Stimulated activated effector memory CD8-positive, alpha-beta T cell treated with anti-CD3 and anti-CD28 coated beads, Interleukin-12 subunit alpha, Interleukin-12 subunit beta, amount 100 ng/mL, for 72 hours (primary cell): Measurements from ENCODE around the gene PDE3B.
A peak's percentile ranks its signal among the peaks of the same experiment; 100 is the strongest.
"Not testable (repeated sequence)": the region's sequence is repeated elsewhere in the genome, so short reads cannot be mapped to it uniquely, and the experiment has no call there.

ENCODE experiments used
- ATAC-seq: fragments of 150-1000 bp; cut with Tn5 transposase; 2 replicates; pipeline ENCODE4 v1.10.0; 2021
- DNase-seq, 2 donors: peaks; one replicate each; pipeline ENCODE4 v3.0.0; 2021 to 2022; ENCODE audit warnings: low spot score in 2 of 2
- H3K27ac Mint-ChIP-seq: one replicate; pipeline ENCODE4 v1.8.0; 2022; ENCODE audit warnings: mild to moderate bottlenecking, mixed read lengths
- H3K36me3 Mint-ChIP-seq: one replicate; pipeline ENCODE4 v1.8.0; 2022; ENCODE audit warnings: mild to moderate bottlenecking, mixed read lengths
- H3K4me1 Mint-ChIP-seq: one replicate; pipeline ENCODE4 v1.8.0; 2022; ENCODE audit warnings: mixed read lengths
- H3K4me3 Mint-ChIP-seq: one replicate; pipeline ENCODE4 v1.8.0; 2022; ENCODE audit warnings: mild to moderate bottlenecking, mixed read lengths
- H3K9me3 Mint-ChIP-seq: one replicate; pipeline ENCODE4 v1.8.0; 2022; ENCODE audit warnings: mixed read lengths

PDE3B gene

DNA sequence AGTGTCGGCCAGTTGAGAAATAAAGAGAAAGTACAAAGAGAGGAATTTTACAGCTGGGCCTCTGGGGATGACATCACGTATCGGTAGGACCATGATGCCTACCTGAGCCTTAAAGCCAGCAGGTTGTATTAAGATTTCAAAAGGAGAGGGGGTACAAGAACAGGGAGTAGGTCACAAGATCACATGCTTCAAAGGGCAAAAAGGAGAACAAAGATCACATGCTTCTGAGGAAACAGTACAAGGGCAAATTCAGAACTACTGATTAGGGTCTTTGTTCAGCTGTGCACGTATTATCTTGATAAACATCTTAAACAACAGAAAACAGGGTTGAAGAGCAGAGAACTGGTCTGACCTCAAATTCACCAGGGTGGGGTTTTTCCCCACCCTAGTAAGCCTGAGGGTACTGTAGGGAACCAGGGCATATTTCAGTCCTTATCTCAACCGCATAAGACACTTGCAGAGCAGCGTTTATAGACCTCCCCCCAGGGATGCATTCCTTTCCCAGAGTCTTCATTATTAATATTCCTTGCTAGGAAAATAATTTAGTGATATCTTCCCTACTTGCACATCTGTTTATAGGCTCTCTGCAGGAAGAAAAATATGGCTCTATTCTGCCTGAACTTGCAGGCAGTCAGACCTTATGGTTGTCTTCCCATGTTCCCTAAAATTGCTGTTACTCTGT, 40.8 kb downstream of the PDE3B start:
- H3K9me3 Mint-ChIP-seq, H3K27ac Mint-ChIP-seq, H3K4me3 Mint-ChIP-seq, H3K36me3 Mint-ChIP-seq, DNase-seq, ATAC-seq: not testable (repeated sequence)
- H3K4me1 Mint-ChIP-seq: peaks cover 31% of the 10 kb centered on the region

DNA sequence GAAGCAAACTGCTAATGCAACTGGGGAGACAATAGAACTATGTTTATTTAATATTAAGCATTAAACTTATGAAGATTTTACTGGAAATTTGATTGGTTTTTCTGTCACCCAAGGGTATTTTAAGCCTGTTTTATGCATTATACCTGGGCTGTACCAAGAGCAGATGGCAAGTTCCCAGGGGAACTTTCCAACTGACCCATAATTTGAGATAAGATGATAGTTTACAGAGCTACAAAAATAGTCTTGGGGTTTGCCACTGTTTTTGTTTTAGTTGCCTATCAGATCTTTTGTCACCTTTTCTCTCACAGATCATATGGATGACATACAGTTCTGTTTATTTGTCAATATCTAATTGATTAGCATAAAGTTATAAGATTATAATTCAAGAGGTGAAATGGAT, 43.9 kb downstream of the PDE3B start:
- H3K4me1 Mint-ChIP-seq: peaks cover 34% of the 10 kb centered on the region

DNA sequence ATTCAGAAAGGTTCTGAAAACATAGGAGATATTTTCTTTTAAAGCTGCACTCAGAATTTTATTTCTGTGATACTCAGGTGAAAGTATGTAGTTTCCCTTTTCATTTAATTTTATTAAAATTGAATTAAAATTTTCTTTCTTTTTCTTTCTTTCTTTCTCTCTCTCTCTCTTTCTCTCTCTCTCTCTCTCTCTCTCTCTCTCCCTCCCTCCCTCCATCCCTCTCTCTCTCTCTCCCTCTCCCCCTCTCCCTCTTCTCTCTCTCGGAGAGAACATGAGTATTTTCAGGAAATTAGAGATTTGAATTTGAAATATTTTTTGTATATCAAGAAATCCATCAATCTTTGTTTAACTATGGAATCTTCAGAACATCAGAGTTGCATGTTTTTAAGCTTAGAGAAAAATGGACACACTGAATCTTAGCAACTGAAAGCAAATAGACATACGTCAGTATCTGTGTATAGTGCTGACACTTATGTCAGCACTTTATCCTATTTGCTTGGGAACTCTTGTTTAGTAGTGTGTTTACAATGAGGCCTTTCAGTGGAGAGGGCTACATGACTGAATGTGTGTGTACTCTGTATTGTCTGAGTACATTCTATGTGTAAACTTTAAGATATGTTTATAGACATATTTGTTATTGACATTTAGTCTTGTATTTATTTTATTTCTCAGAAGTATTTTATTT, 44.5 kb downstream of the PDE3B start:
- Mint-ChIP-seq H3K36me3 (no peaks in the 10 kb centered on the region), H3K9me3 (no peaks in the 10 kb centered on the region), H3K27ac (peak overlapping the region; percentile 77), H3K4me1 (peaks cover 34% of the 10 kb centered on the region), H3K4me3 (no peak overlapping the region)
- DNase-seq: no peak
- ATAC-seq: no peak

More for the DNA sequence above, 43.9 kb downstream of the PDE3B start:
- ATAC-seq (no peak), DNase-seq (no peak)
- Mint-ChIP-seq H3K4me3 (no peak overlapping the region), H3K9me3 (no peaks in the 10 kb centered on the region), H3K36me3 (no peaks in the 10 kb centered on the region), H3K27ac (no peak overlapping the region)

DNA sequence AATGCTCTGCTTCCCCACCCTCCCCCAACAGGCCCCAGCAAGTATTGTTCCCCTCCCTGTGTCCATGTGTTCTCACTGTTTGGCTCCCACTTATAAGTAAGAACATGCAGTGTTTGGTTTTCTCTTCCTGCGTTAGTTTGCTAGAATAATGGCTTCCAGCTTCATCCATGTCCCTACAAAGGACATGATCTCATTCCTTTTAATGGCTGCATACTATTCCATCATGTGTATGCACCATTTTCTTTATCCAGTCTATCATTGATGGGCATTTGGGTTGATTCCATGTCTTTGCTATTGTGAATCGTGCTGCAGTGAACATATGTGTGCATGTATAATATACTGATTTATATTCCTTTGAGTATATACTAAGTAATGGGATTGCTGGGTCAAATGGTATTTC, 52.1 kb downstream of the PDE3B start:
- ATAC-seq, H3K36me3 Mint-ChIP-seq, H3K27ac Mint-ChIP-seq, DNase-seq, H3K4me3 Mint-ChIP-seq: not testable (repeated sequence)
- Mint-ChIP-seq H3K4me1 (peaks cover 27% of the 10 kb centered on the region), H3K9me3 (peaks cover 13% of the 10 kb centered on the region)

DNA sequence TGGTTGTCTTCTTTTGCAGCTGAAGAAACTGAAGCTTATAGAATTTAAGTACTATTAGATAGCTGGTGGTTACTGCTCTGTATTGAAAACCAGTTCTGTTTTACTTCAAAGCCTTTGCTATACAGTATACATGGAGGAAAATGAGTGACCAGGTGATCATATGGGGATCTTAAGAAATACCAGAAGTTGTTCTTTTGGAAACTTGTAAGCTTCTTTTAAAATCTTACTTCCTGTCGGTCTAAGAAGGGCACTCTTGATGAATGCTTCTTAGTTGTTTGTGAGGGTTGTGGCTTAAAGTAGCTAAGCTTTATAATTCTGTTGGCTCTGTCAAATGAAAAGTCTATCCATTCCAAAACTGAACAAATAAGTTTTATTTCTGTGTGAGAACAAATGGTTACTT, 55.2 kb downstream of the PDE3B start:
- Mint-ChIP-seq H3K27ac (no peak overlapping the region), H3K9me3 (peaks cover 18% of the 10 kb centered on the region), H3K4me3 (no peak overlapping the region), H3K4me1 (peaks cover 32% of the 10 kb centered on the region), H3K36me3 (peaks cover 6% of the 10 kb centered on the region)
- DNase-seq: no peak
- ATAC-seq: no peak

DNA sequence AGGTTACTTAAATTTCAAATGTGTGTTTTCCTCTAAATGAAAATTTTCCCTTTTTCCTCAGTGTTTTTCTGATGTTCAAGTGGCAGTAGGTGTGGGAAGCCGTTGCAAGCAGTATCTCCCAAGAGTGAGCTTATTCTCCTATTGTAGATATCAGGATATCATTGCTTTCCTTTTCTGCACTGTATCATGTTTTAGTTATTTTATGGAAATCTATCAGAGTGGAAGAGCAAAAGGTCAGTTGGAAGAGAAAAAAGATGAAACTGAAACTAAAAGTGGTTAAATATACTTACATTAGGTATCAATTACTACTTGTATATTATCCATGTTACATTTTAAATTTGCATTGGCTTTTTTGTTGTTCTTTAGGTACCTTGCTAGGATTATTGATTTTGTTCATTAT, 57.0 kb downstream of the PDE3B start:
- H3K4me3 Mint-ChIP-seq: peak overlapping the region; percentile 9
- peaks cover 6% of the 10 kb centered on the region for H3K36me3 Mint-ChIP-seq
- no peak overlapping the region for H3K27ac Mint-ChIP-seq
- H3K4me1 Mint-ChIP-seq: peaks cover 32% of the 10 kb centered on the region
- ATAC-seq: no peak
- peaks cover 22% of the 10 kb centered on the region for H3K9me3 Mint-ChIP-seq
- no peak for DNase-seq

DNA sequence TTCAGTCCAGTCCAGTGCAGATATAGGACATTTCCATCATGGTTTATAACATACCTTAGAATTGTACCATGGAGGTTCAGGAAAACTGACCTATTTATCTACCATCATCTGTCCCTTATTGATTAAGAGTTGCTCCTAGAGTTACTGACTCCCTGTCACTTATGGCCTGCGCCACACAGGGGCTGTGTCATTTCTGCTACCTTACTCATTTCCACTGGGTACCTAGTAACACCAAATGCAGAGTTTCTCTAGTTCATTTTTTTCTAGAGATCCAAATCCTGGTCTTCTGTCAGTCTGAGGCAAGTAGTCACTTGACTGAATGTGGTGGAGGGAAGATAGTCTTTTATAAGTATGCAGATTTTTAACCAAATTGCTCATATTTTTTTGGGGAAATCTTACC, 59.2 kb downstream of the PDE3B start:
- ATAC-seq (peak; percentile 73), DNase-seq (no peak)
- Mint-ChIP-seq H3K27ac (no peak overlapping the region), H3K4me3 (no peak overlapping the region), H3K4me1 (peaks cover 26% of the 10 kb centered on the region), H3K36me3 (peaks cover 6% of the 10 kb centered on the region), H3K9me3 (peaks cover 20% of the 10 kb centered on the region)

DNA sequence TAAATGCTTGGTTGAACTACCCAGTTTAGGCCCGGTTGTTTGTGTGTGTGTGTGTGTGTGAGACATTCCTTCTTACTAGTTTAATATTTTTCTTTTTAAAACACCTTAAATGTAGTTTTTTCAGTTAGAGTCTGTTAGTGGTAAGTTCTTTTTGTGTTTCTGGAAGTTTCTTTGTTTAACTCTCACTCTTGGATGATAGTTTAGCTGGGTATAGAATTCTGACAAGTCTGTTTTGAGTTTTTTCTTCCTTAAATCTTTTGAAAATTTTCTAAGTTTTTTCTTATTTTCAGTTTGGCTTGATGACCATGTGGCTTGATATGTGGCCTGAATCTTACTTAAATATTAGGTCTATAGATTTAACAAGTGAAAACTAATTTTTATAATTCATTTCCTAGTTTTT, 60.1 kb downstream of the PDE3B start:
- peaks cover 20% of the 10 kb centered on the region for H3K9me3 Mint-ChIP-seq
- no peak overlapping the region for H3K4me3 Mint-ChIP-seq

DNA sequence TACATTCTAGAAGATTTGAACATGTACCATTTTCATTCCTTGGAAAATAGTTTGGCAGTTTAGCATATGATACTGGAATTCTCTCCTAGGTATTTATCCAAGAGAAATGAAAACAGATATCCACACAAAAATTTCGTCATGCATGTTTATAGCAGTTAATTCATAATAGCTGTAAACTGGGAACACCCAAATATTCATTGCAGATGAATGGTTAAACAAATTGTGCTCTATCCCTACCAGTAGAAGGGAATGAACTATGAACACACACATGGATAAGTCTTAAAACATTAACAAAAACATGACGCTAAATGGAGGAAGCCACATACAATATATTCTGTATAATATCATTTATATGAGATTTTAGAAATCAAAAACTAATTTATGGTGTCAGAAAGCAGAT, 61.5 kb downstream of the PDE3B start:
- ATAC-seq: no peak
- DNase-seq: no peak
- H3K36me3 Mint-ChIP-seq: peaks cover 6% of the 10 kb centered on the region

More for the DNA sequence above, 60.1 kb downstream of the PDE3B start:
- Mint-ChIP-seq H3K36me3 (peaks cover 6% of the 10 kb centered on the region), H3K27ac (no peak overlapping the region), H3K4me1 (peaks cover 25% of the 10 kb centered on the region)
- ATAC-seq: no peak
- no peak for DNase-seq

DNA sequence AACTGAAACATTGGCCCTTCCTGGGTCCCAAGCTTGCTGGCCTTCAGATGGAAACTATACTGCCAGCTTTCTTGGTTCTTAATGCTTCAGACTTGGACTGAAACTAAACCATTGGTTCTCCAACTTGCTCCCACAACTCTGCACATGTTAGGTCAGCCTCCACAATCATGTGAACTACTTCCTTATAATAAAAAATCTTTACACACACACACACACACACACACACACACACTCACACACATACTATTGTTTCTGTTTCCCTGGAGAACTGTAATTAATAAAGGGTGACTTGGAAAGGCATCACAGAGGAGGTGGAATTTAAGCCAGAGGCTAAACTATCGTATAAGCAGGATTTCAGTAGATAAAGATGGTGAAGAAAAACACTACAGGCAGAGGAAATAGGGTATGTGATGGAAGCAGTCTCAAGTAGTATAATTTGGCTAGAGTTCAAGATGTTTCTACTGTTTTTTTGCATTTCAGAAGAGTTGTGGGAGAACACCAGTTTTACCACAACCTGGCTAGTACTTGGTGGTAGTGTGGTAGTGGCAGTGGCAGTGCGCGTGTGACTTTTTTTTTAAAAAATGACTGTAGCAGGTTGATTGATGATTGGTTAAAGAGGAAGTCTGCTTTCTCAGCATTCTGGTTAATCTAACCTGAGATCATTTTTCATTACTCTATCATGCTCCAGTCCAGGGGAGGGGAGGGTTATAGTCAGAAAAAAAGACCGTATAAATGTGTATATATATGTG, 70.1 kb downstream of the PDE3B start:
- peak overlapping the region; percentile 5 for H3K4me3 Mint-ChIP-seq
- H3K36me3 Mint-ChIP-seq: peaks cover 6% of the 10 kb centered on the region
- DNase-seq (no peak), ATAC-seq (peak; percentile 89)
- H3K4me1 Mint-ChIP-seq: peaks cover 30% of the 10 kb centered on the region
- peak overlapping the region; percentile 69 for H3K27ac Mint-ChIP-seq
- no peaks in the 10 kb centered on the region for H3K9me3 Mint-ChIP-seq

More for the DNA sequence above, 61.5 kb downstream of the PDE3B start:
- peaks cover 32% of the 10 kb centered on the region for H3K4me1 Mint-ChIP-seq
- H3K27ac Mint-ChIP-seq: no peak overlapping the region
- no peak overlapping the region for H3K4me3 Mint-ChIP-seq
- peaks cover 20% of the 10 kb centered on the region for H3K9me3 Mint-ChIP-seq

DNA sequence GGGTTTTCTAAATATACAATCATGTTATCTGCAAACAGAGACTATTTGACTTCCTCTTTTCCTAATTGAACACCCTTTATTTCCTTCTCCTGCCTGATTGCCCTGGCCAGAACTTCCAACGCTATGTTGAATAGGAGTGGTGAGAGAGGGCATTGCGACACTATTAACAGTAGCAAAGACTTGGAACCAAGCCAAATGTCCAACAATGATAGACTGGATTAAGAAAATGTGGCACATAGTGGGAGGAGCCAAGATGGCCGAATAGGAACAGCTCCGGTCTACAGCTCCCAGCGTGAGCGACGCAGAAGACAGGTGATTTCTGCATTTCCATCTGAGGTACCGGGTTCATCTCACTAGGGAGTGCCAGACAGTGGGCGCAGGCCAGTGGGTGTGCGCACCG, 72.1 kb downstream of the PDE3B start:
- not testable (repeated sequence) for ATAC-seq, H3K4me3 Mint-ChIP-seq, DNase-seq, H3K36me3 Mint-ChIP-seq, H3K9me3 Mint-ChIP-seq, H3K27ac Mint-ChIP-seq
- peaks cover 15% of the 10 kb centered on the region for H3K4me1 Mint-ChIP-seq

DNA sequence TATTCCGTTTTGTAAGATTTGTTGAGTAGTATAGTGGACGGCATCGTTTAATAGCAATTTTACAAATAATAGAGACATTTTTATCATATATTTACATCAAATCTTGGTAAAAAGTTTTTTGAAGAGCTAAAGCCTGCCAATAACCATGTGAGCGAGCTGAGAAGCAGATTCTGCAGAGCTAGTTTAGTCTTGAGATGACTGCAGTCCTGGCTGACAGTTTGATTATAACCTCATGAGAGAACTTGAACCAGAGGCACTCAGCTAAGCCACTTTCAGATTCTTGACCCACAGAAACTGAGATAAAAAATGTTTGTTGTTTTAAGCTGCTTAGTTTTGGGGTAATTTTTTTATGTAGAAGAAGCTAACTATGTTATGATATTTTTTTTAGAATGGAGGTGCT, 78.9 kb downstream of the PDE3B start:
- Mint-ChIP-seq H3K4me3 (no peak overlapping the region), H3K4me1 (peaks cover 22% of the 10 kb centered on the region), H3K27ac (no peak overlapping the region), H3K36me3 (no peaks in the 10 kb centered on the region), H3K9me3 (peaks cover 3% of the 10 kb centered on the region)
- DNase-seq (no peak), ATAC-seq (no peak)

DNA sequence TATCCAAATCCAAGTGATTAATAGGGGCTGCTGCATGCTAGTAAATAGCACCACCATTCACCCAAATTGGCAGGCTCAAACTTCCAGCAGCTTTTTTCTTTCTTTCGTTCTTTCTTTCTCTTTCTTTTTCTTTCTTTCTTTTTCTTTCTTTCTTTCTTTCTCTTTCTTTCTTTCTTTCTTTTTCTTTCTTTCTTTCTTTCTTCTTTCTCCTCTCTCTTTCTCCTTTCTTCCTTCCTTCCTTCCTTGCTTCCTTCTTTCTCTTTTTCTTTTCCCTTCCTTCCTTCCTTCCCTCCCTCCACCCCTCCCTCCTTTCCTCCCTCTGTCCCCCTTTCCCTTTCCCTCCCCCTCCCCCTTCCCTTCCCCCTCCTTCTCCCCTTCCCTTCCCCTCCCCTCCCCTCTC, 81.5 kb downstream of the PDE3B start:
- DNase-seq: no peak
- Mint-ChIP-seq H3K36me3 (no peaks in the 10 kb centered on the region), H3K4me1 (peaks cover 27% of the 10 kb centered on the region), H3K27ac (peak overlapping the region; percentile 61), H3K9me3 (peaks cover 3% of the 10 kb centered on the region), H3K4me3 (no peak overlapping the region)
- no peak for ATAC-seq

DNA sequence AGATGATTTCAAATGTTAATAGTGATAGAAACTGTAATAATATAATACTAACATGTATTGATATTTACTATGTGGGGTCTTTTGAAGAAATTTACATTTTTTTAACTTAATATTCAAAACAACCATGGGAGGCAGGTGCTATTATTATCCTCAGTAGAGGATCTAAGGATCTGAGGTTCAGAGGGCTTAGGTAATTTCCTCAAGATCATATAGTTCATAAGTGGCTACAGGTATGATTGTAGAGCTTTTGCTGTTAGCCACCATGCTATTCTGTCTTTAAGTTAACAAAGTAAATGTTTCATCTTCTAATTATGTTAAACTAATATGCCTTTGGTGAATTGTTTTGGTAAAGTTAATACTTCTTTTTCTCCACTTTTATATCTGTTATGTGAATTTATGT, 83.6 kb downstream of the PDE3B start:
- ATAC-seq: no peak
- Mint-ChIP-seq H3K4me3 (no peak overlapping the region), H3K27ac (no peak overlapping the region), H3K36me3 (no peaks in the 10 kb centered on the region), H3K4me1 (peaks cover 34% of the 10 kb centered on the region), H3K9me3 (peaks cover 3% of the 10 kb centered on the region)
- no peak for DNase-seq

DNA sequence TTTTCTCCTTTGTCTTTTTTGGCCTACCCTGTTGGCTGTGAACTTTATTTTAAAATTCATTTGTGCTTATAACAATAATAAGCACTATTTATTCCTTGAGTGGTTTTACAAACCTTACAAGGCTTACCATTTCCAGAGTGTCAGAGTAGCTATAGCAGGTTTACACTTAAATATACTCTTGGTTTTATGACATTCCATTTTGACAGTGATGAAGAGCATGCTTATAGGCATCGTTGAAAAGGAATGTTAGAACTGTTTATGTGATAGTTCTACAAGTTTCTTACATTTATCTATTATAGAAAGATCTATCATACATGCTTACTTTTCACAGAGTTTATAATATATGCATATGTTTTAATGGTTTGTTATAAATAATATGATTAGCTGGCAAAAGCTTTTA, 84.1 kb downstream of the PDE3B start:
- H3K4me3 Mint-ChIP-seq: no peak overlapping the region
- peak overlapping the region; percentile 8 for H3K27ac Mint-ChIP-seq
- no peak for DNase-seq
- H3K36me3 Mint-ChIP-seq: no peaks in the 10 kb centered on the region
- ATAC-seq: no peak
- peaks cover 34% of the 10 kb centered on the region for H3K4me1 Mint-ChIP-seq
- peaks cover 3% of the 10 kb centered on the region for H3K9me3 Mint-ChIP-seq
